GM21825 (cell line): Measurements from ENCODE around the gene KCNA4.
"Not testable (repeated sequence)": the region's sequence is repeated elsewhere in the genome, so short reads cannot be mapped to it uniquely, and the experiment has no call there.

Experiments
- ATAC-seq: cut with Tn5 transposase; IDR thresholded peaks from one replicate; pipeline ENCODE4 v1.9.1; 2021; ENCODE audit warnings: mild to moderate bottlenecking, moderate library complexity; ENCODE audit not compliant: unreplicated experiment

The KCNA4 gene

DNA sequence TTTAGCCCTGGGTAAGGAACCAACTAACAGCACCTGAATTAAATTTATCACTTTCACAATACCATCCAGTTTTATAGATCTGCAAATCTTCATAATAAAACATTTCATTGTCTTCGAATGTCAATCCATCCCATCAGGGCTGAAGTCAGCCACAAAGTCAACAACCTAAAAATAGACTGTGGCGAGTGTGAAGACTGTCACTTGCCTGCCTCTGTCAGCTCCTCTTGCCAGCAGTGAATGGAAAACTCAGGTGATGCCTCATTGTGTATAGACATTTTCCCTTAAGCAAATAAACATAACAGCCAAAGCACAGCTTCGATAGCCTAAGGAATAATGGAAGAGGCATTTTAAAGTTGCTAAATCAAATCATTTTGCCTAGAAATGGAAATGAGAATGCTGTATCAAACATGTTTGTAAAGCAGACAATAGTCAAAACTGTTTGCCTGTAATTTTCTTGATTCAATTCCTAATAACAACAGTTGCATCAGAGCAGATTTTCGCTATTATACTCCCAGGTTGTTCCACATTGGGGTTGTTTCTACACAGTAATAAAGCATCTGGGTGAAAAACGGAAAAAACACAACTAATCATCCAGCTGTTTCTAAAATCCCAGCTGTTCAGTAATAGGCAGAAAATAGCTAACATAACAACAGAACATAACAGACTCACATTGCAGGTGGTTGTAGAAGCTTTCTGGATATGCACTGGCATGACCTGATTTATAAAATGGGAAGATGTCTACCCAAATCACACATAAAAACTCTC is 15.7 kb downstream of the KCNA4 start:
- no peak for ATAC-seq

DNA sequence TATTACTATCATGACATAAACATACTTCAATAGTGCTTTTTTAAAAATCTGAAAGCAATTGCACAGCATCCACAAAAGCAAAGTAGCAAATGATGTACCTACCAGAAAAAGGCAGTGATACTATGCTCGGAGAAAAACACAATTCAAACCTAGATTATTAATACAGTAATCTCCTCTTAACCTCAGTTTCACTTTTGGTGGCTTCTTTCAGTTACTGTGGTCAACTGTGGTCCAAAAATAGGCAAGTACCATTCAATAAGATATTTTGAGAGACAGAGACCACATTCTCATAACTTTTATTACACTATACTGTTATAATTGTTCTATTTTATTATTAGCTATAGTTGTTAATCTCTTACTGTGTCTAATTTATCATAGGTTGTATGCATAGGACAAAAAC is 20.8 kb downstream of the KCNA4 start:
- ATAC-seq, result no peak

DNA sequence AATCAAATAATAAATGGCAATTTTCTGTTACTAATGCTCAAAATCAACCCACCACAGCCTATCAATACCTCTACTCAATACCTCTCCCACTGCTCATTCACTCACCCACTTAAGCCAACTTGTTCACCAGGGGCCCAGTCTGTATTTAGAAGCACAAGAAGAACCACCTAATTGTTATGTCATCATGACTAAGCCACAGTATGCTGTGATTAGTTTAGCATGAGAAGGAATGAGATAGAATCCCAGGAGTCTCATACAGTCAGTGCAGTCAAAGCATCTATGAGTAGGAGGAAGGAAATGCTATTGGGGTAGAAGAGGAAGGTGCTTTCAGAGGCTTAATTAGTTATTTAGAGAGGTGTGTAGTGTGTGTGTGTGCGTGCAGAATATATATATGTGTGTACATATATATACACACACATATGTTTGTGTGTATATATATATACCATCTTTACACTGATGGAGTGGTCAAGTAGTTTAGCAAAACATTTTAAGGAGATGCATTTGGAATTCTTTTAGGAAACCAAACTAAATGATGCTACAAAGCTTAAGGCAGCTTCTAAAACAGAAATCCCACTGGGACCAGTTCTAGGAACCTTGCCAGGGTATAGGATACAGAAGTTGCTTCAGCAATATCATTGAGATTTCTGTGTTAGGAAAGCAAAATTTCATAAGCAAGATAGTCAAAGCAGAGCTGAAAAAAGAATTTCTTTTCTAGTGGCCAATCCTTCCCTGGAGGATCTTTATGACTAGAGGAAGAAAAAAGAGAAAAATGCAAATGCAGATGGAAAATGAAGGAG is 27.5 kb downstream of the KCNA4 start:
- ATAC-seq, result no peak

DNA sequence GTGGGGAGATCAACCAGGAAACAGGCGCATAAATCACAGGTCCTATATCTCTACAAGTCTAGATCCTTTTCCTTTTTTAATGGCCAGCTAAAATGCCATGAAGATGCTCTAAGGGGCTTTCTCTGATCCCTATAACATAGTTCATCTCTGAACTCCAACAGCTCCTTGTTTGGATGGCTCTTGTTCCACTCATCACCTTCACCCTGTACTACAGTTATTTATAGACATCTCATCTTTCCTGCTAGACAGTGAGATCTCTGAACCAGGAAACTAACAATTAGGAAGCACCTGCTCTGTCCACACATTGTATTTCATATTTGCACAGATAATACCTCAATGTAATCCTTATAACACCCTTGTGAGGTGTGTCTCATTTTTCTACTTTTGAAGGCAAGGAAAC is 31.6 kb downstream of the KCNA4 start:
- ATAC-seq, result no peak

DNA sequence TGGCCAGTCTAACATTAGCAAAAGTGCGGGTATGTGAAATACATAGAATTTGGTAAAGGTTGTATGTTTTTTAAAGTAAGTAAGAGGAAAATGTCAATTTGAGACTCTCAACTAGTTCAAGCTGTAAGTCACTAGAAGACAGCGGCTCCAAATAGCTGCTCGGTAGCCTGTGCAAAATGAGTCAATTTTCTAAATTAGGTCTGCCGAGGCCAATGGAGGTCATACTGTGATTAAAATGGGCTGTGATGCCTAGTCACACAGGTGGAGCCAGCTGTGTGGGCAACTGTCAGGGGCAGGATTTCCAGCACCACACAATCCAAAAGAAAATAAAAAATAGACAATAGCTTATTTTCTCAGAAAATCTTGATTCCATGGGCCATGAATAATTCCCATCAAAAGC is 32.3 kb downstream of the KCNA4 start:
- ATAC-seq, result no peak

DNA sequence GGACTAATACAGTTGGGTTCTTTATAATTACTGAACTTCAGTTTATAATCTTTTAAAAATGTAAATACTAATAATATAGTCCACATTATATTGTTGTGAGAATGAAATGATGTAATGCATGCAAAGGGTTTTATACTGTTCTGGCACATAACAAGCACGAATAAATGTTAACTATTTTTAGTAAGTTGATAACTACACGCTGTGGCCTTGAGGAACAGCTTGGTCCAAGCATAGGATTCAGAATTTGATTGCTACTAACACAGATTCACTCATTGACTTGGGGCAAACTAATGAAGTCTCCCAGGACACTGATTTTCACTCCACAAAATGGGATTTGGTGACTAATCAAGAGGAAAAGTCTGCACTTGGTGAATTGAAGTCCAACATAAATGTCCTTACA is 38.3 kb downstream of the KCNA4 start:
- ATAC-seq, result no peak

DNA sequence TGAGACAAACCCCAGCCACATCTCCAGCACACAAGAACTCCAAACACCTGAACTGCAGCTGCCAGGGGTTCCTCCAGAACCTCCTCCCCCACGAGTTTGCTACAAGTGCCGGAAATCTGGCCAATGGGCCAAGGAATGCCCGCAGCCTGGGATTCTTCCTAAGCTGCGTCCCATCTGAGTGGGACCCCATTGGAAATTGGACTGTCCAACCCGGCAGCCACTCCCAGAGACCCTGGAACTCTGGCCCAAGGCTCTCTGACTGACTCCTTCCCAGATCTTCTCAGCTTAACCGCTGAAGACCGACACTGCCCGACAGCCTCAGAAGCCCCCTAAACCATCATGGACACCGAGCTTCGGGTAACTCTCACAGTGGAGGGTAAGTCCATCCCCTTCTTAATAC is 41.2 kb downstream of the KCNA4 start:
- not testable (repeated sequence) for ATAC-seq

DNA sequence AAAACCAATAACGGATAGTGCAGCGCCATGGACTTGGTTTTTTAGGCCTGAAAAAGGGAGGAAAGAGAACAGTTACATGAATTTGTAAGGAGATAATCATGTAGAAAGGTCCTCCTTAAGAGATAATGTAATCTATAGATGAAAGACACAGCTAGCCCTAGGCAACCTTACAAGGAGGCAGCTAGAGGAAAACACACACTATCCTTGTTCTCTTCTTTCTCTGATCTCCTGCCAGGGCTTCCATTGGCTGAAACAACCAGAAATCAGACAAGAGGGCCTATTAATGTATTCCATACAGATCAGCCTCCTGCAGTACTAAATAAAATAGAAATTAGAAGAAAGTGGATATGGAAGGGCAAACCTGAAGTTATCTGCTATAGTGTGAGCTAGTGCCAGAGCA is 53.0 kb downstream of the KCNA4 start:
- no peak for ATAC-seq

DNA sequence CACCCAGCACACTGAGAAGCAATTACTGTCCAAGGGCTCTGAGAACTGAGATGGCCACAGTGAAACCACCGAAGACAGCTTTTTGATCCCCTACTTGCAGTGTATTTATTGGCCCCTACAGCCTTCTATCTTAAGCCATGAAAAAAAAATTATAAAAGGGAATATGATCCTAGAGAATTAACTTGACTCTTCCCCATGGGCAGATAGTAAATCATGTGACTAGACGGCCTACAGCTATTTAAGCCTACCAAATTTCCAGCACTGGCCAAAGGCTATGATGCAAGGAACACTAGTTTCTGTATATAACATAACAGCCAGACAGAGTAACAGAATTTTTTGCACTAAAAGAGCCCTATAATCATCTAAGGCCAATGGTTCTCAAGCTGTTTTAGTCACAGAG is 53.8 kb downstream of the KCNA4 start:
- no peak for ATAC-seq

DNA sequence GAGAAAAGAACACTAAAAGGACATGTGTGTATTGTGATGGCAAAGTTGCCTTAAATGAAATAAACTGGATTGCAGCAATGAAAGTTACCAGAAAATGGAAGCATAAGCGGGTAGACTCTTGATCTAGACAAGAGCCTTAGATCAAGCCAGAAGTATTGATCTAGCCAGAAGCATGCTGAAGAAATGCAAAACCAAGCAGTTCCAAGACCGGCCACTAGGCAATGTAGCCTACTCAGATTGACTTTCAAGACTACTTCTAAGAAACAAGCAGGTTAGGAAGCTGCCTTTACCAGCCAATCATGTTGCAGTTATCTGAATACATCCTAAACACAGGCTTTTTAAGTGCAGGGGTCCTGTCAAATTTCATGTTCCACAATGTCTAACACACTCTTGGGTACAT is 54.6 kb downstream of the KCNA4 start:
- no peak for ATAC-seq
